GM21786 (cell line): Measurements from ENCODE around the gene RTL1.

ENCODE experiments used
- ATAC-seq: cut with Tn5 transposase; IDR thresholded peaks from one replicate; pipeline ENCODE4 v1.9.1; 2021; ENCODE audit not compliant: unreplicated experiment

The RTL1 gene

DNA sequence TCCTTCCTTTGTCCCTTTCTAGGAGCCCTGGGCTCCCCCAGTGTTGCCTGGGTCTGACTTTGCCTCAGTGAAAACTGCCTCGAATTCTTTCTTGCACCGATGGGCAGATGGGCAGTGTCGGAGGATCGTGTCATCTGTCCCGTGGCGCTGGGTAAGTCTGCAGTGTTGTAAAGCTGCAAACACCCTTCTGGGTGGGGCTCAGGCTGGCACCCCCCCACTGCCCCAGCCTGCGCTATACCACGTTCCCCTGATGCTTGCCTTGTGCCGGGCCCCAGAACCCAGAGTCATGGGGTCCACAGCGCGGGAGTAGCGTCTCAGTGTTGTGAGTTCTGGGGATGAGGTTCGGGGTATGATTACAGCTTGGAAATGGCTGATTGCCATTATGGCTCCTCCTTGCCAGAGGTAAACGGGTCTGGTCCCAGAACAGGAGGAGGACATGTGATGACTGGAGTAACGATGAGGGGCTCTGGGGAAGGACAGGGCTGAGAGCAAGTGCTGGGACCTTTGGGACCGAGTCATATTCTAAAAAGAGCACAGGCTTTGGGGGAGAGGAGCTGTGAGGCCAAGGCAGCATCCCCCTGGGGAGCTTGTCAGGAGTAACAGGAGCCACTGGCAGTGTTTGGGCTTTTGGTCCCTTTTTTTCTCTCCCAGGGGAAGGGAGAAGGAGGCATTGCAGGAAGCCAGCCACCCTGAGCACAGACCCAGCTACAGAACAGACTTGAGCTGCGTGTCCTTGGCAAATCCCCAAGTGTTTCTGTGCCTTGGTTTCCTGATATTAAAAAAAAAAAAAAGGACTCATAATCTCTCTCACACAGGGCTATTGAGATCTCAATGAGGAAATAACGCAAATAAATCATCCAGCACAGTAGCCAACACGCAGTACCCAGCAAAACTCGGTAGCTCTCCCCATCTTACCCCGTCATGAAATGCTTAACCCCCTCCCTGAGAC lies 4.3 kb downstream of the RTL1 start:
- no peak for ATAC-seq

- no peak for ATAC-seq
These were observed 5.1 kb downstream of the RTL1 start for GRCh38 chr14:100898465-100898864.

DNA sequence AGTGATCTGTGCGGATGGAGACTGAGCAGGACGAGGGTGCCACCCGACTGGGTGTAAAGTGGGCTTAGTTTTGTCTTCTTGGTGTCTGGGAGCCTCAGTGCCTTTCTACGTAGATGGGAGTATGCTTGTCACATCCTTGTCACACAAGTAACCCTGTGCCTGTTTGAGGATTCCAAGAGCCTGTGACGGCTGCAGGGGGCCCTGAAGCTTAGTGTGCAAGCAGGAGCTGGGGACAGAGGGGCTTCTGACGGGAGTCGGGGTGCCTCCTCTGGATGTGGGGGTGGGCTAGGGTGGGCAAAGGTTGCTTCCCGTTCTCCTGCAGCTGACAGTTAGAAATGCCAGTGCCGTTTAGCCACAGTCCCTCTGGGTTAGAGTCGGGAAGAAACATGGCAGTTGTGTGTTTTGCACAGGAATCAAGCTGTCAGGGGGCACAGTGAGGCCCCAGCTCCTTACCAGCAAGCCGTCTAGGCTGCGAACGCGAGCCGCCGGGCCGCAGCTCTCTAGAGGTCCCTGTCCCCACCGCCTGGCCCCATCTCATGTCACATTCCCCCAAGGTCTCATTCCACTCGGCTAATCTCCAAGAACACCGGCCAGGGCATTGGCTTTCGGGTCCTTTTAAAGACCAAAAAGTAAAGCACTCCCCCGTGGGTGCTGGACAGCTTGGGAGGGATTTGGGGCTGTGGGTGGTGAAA lies 7.0 kb downstream of the RTL1 start:
- ATAC-seq = no peak

GRCh38 chr14:100895411-100895810 lies 8.1 kb downstream of the RTL1 start:
- ATAC-seq = no peak

DNA sequence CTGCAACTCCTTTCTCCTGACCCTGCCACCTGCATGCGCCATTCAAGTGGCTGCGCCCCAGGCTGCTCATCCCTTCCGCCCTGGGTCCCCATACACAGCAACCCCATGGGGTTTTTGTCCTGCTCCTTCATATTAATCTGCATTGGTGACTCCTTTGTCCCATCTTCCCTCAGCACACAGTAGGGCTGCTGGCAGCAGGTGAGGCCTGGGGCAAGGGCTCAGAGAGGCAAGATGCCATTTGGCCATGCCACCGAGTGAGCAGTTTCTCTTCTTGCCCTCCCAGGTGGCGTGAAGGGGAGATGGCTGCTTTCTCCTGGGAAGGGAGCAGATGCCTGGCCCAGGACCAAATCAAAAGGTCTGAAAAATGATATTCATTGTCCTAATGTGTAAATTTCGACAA lies 9.1 kb downstream of the RTL1 start:
- no peak for ATAC-seq

DNA sequence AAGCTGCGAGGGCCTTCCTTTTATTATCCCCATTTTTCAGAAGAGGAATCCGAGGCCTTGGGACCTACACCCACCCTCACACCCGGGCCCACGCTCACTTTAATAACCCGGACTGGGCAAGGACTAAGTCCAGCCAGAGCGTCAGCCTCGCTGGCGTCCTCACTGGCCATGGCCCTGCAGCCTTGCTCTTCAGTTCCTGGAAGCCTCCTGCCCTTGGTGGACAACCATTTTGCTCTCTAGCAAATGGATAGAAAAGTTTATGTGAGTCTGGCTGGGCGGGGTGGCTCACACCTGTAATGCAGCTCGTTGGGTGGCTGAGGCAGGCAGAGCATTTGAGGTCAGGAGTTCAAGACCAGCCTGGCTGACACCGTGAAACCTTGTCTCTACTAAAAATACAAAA lies 9.8 kb downstream of the RTL1 start:
- ATAC-seq = no peak

DNA sequence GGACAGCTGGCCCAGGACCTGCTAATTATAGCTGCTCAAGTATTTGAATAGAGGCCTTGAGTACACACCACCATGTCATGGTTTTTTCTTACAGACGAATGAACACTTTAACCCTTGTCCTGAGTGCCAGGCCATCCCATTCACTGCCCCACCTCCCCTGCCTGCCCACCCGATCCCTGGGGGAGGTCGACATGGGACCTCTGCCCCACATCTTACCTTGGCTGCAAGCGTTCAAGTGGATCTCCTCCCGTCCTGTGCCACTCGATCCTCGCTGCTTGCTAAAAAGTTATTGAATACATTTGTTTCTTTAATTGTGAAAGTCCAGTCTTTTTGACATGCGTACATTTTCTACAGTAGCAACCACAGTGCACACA lies 10.3 kb downstream of the RTL1 start:
- no peak for ATAC-seq

DNA sequence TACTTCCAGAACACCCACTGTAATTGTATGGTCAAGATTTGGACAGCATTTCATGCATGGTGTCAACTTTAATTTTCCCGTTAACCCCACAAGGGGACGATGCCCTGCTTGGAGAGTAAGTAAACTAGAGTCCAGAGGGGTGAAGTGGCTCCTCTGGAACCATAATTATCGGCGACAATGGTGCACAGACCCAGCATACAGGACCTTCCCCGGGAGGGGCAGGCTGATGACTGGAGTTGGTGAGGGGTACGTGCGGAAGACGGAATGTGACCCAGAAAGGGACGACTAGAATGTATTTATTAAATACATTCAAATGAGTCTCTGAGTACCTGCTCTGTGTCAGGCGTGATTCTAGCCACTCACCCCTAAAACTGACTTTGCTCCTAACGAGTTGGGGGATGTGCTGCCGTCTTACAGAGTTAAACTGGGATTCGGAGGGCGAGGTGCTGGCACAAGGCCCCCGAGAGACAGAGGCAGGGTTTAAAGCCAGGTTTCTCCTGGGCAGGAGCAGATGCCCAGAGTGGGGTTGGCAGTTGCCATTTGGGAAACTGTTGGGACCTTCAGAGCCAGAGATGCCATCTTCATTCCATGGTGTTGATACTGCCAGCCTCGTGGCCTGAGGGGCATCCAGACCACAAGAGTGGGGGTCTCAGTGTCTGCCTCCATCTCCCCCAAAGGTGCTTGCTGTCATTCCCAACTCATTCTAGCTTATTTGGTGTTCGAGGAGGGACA lies 10.9 kb downstream of the RTL1 start:
- no peak for ATAC-seq

DNA sequence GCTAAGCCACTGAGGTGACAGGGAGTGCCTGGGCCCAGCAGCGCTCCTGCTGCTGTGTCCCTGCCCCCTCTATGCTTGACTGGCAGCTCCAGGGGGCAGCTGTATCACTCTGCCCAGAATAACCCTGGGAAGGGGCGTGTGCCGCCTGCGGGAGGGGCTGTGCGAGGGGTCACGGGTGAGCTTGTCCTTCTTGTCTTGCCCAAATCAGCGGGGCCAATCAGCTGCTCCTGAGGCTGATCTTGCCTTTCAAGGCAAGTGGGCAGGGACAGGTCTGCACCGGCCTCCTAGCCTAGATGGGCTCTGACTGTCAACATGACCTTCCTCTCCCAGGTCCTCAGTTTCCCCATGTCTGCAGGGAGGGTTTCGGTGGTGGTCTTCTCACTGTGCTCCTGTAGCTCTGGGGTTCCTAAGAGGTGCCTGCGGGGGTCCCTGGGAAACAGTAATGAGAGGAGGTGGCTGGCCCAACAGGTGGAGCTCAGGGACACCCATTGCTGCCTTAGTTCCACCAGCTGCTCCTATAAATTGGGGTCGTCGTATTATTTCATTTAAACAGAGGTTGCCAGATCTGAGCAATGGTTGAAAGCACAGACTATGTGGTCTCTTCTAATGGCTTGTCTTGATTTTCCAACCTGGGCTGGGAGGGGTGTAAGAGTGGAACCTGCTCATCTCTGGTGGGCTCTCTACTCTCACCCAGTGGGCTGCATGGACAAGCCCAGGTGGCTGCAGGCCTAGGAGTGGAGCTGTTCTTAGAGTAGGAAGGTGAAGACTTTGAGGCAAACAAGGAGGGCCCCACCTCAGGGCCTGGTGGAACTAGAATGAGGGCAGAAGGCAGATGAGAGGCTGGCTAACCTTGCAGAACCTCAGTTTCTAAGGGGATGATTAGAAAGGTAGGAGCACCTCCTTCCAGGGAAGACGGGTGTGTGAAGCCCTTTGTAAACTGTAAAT lies 11.7 kb downstream of the RTL1 start:
- ATAC-seq = no peak

GRCh38 chr14:100891051-100891450 lies 12.5 kb downstream of the RTL1 start:
- no peak for ATAC-seq

- ATAC-seq = no peak
These were observed 13.3 kb downstream of the RTL1 start for GRCh38 chr14:100890061-100890850.

GRCh38 chr14:100889641-100890040 lies 13.9 kb downstream of the RTL1 start:
- ATAC-seq = no peak

DNA sequence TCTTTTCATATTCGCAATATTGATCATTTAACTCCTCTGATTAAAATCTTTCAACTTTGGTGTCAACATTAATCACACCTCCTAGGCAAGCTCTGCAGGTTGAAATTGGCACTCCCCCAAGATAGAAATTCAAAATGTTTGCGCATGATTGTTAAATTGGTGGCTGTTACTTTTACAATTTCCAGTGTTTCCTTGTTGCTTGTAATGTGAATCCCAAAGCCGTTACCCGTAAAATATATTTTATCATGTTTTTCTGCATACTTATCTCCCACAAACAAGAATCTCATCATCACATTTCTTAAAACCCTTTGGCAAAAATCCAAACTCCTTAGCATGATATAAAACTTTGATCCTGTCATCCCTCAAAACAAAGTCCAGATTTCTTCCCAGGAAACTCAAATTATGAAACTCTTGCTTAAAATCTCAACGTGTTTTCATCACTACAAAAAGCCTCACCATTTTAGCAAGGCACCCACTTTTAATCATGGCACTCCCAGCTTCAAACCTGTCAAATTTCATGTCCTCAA lies 14.7 kb downstream of the RTL1 start:
- ATAC-seq = no peak

DNA sequence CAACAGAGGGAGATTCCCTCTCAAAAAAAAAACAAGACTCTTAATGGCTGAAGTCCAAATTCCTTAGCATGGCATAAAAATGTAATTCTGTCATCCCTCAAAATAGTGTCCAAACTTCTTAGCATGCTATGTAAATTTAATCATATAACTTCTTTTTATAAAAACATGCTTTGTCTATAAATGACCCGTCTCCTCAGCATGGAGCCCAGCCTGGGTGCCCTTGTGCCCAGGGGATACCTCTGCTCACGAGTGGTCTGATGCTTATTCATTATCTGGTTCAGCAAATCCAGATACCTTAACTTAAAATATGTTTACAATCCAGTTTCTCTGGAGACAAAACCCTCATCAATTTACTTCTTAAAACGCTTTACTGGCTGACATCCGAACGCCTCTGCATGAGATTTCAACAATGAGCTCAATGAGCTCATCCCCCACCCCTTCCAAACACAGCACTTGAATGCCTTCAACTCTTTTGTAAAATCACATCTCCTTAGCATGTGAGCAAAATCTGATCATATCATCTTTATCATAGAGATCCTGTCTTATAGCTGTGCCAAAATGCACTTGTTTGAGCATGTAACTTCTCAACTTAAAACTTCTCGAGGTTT lies 15.7 kb downstream of the RTL1 start:
- no peak for ATAC-seq

- ATAC-seq = no peak
These were observed 17.9 kb downstream of the RTL1 start for GRCh38 chr14:100885617-100886016.

DNA sequence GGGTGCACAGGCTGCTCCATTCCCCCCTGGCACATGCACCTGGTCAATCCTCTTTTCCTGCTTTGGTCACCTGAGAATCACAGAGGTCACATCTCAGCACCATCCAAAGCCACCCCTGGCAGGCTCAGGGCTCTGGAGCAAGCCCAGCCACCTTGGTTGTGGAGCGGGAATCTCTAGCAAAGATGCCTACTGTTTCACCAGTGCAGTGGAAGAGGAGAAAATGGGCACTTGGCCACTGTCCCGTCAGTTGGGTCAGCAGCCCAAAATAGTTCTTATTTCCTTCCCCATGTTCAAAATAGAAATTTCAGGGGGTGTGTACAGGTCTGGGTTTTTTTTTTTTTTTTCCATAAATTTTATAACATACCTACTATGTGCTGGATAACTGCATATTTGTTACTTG lies 18.3 kb downstream of the RTL1 start:
- ATAC-seq = no peak

GRCh38 chr14:100884456-100884855 lies 19.1 kb downstream of the RTL1 start:
- no peak for ATAC-seq

GRCh38 chr14:100883789-100884101 lies 19.8 kb downstream of the RTL1 start:
- ATAC-seq = no peak
